GM10847 (cell line): Measurements from ENCODE around the gene TMEM121.

Source experiments
- POLR2A ChIP-seq: IDR thresholded peaks from 2 replicates; pipeline ENCODE4 v1.6.1; 2011; ENCODE audit not compliant: insufficient read length; ENCODE audit errors: extremely low read depth

TMEM121 gene

DNA sequence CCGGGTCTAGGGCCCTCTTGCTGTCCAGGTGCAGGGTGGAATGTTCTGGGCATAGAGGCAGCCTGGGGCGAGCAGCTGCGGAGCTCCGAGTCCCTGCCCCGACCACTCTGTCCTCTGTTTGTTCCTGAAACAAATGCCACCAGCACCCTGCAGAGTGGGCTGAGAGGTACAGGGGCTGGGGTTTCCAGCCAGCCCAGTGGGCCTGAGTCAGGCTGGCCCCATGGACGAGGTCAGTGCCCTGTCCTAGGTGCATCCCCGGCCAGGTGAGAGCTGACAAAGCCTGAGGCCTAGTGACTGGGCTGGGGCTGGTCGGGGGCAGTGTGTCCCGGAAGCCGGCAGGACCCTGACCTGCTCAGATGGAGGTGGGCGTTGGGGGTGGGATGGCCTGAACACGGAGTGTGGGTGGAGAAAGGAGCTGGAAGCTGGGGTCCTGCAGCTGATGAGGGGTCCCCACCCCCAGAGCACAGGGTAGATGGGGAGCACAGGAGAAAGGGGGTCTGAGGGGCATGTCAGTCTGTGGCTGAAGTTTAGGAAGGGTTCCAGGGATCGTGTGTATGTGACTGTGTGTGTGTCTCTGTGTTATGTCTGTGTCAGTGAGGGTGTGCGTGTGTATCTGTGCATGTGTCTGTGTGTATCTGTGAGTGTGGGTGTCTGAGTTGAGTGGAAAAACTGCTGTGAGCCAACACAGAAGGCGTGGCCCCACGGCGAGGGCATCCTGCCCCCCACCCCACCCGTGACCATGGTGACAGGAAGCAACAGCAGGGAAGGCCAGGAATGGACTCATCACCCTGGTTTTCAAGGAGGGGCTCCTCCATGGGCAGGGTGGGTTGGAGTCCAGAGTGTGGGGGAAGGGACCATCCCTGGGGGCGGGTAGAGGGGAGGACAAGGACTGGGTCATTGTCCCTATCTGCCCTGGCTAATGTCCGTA is 42.0 kb upstream of the TMEM121 start:
- no peak for TF ChIP-seq POLR2A

DNA sequence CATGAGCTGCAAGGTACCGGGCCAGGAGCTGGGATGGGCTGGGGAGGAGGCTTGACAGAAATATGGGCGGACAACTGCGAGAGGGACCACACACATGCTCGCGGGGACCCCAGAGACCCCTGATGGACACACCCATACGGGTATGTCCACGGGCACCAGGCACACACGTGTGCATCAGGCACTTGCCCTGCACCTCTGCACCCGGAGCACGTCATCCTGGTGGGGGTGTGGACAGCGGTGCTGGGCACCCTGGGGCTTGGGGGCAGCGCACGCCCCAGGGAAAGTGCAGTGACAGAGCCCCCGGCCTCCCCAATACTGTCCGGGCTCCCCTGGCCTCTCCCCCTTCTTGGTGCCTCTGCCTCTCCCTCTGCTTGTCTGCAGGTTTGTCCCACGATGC is 41.4 kb upstream of the TMEM121 start:
- TF ChIP-seq POLR2A, result no peak

DNA sequence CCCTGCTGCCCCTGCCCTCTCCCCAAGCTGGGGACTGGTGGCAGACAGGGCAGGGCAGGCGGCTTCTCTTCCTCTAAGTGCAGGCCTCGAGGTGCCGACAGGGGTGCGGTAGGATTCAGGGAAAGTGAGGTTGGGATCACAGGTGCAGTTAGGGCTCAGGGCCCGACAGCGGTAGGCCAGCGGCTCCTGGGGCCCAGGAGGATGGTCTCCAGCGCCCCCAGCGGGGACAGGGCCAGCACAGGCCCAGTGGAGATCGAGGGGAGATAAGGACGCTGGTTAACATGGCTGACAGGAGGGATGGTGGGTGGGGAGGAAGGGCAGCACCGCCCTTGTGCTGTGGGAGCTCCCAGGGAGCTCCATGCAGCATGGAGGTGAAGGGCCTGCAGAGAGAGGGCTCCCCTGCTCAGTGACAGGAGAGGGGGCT is 40.6 kb upstream of the TMEM121 start:
- no peak for TF ChIP-seq POLR2A

DNA sequence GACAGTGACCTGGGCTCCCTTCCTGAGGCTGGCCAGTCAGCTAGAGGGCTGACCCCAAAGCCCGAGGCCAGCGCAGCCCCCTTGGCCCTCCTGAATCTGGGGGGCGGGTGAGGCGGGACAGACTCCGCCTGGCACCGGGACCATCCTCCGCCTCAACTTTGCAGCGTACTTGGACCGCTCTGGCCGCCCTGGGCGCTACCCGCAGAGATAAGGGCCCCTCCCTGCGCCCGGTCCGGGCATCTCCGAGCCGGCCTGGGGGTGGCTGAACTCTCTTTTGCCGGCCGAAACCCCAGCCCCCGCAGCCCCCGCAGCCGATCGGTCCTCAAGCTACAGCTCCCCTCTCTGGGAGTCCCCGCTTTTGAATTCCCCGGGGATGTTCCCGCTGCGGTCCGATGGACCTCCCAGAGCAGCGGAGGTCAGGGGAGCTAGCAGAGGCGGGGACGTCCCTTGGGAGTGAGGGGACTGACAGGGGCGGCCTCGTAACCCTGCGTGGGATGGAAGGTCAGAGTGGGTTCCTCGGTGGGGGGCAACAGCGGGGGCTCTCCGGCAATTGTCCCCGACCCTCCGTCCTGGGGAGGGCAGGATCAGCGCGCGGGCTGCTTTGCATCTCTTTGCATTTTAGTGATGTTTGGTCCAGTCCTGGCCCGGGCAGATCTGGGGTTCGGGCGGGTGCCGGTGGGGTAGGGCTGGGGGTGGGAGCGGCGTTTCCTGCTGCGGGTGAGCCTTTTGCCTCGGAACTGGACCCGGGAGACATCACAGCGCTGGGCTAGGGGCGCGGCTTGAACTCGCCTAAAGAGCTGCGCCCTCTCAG is 40.0 kb upstream of the TMEM121 start, which contains the start of gene CRIP1:
TSS of gene CRIP1 (plus strand) at position 724 of the 811 bp plus-strand sequence. CDS start 374 bp downstream, outside the sequence.
- no peak for TF ChIP-seq POLR2A

DNA sequence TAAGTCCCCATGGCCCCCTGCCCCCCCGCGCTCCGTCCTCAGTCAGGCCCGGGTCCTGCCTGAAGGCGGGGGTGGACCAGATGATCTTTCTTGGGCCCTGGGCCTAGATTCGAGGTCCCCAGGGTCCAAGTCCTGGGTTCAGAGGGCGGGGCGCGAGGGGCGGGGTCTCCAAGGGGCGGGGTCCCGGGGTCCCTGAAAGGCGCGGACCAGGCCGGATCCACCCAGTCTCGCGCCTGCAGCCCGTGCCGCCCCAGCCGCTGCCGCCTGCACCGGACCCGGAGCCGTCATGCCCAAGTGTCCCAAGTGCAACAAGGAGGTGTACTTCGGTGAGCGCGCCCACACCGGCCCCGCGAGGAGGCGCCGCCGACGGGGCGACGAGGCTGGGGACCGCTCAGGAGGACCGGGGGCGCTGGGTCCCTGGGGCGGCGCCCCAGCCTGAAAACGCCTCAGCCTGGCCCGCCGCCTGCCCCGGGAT is 39.4 kb upstream of the TMEM121 start:
- peak; percentile 65 for TF ChIP-seq POLR2A

DNA sequence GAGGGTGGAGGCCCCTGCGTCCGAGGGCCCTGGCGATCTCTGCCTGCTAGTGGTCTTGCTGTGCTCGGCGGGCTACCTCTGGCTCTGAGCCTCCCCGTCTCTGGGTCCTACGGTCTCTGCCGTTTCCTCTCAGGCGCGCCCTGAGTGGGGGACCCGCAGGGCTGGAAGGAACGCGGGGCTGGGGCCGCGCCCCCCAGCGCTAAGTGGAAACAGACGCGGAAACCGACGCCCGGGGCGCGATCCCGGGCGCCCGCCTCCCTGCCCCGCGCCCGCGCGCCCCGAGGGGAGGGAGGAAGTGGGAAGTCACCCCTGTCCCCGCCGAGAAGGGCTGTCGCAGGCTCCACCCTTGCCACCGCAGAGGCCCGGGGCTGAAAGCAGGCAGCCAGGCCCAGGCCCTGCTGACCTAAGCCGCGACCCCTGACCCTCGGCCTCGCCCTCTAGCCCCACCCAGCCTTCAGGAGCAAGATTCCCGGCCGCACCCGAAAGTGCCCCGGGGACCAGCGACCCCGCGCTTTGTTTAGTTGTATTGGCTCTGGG is 38.9 kb upstream of the TMEM121 start:
- TF ChIP-seq POLR2A, result peak; percentile 12

- TF ChIP-seq POLR2A, result no peak
Measured at GRCh38 chr14:105487986-105488777, 38.2 kb upstream of the TMEM121 start.

- TF ChIP-seq POLR2A, result no peak
Measured at GRCh38 chr14:105488781-105489541, 37.4 kb upstream of the TMEM121 start.

GRCh38 chr14:105489542-105490266 is 36.7 kb upstream of the TMEM121 start:
- no peak for TF ChIP-seq POLR2A

GRCh38 chr14:105490267-105490571 is 36.2 kb upstream of the TMEM121 start:
- no peak for TF ChIP-seq POLR2A

DNA sequence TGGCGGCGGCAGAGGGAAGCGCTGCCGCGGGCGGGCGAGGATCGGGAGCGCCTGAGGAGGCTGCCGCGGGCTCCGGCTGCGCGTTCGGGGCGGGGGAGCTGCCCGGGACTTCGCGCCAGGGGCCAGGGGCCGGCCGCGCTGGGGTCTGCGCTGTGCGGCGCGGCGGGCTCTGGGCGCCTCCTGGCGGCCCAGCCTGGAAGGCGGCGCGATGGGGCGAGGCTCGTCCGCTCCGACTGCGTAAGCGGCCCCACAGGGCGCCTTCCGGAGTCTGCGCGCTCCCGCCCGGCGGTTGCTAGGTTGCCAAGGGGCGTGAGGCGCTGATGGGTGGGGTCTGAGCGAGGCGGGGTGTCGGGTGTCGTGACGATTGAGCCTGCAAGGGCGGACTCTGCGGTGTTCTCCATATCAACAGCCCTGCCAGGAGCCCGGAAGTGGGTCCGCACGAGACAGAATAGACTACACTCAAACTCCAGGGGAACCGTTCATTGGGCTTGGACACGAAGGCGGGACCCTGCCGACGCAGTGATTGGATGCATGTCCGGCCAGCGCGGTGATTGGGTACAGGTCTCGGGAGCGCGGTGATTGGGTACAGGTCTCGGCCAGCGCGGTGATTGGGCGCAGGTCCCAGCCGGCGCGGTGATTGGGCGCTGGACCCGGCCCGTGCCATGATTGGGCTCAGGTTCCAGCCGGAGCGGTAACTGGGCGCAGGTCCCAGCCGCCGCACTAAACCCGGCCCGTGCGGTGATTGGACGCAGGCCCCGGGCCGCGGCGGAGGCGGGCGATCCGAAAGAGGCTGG is 35.6 kb upstream of the TMEM121 start, which contains the start of gene TEDC1:
TSS of gene TEDC1 (plus strand) at position 675 of the 794 bp plus-strand sequence. CDS start 130 bp downstream, outside the sequence.
- TF ChIP-seq POLR2A, result peak; percentile 63

DNA sequence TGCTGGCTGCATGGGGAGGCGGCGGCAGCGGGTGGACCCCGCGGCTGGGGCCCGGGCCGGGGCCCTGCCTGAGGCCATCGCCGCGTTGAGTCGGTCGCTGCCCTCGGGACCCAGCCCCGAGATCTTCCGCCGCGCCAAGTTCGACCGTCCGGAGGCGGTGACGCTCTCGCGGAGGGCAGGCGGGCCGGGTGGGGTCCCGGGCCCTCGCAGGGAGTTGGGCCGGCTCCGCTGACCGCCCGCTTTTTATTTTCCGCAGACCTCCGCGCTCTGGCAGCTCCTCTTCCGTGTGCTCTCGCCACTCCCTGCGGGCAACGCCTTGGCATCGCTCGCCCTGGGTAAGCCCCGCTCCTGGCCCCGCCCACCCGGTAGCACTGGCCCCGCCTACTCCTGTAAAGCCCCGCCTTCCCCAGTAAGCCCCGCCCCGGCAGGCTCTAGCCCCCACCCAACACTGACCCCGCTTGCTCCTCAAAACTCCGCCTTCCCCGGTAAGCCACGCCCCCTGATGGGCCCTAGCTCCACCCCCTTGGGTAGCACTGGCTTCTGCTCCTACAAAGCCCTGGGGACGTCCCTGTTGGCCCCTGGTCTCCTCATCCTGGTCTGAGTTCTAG is 34.9 kb upstream of the TMEM121 start:
- no peak for TF ChIP-seq POLR2A
